GM21528 (cell line): ENCODE results near the gene CDK5RAP2.

Experiments used
- ATAC-seq: cut with Tn5 transposase; IDR thresholded peaks from one replicate; pipeline ENCODE4 v1.9.1; 2021; ENCODE audit warnings: mild to moderate bottlenecking, moderate library complexity; ENCODE audit not compliant: unreplicated experiment, low FRiP score

Gene CDK5RAP2

GRCh38 chr9:120412425-120412951 lies 167.5 kb downstream of the CDK5RAP2 start:
- ATAC-seq = no peak

GRCh38 chr9:120411862-120412424 lies 168.0 kb downstream of the CDK5RAP2 start:
- ATAC-seq = no peak

GRCh38 chr9:120410925-120411501 lies 169.0 kb downstream of the CDK5RAP2 start:
- ATAC-seq = no peak

GRCh38 chr9:120408680-120409258 lies 171.2 kb downstream of the CDK5RAP2 start:
- no peak for ATAC-seq

- no peak for ATAC-seq
These were observed 174.1 kb downstream of the CDK5RAP2 start for GRCh38 chr9:120405860-120406259.

- ATAC-seq = no peak
These were observed 174.8 kb downstream of the CDK5RAP2 start for GRCh38 chr9:120405134-120405533.

- no peak for ATAC-seq
These were observed 176.5 kb downstream of the CDK5RAP2 start for GRCh38 chr9:120403543-120403856.

GRCh38 chr9:120402741-120403542 lies 177.0 kb downstream of the CDK5RAP2 start:
- ATAC-seq = no peak

- ATAC-seq = no peak
These were observed 180.0 kb downstream of the CDK5RAP2 start for GRCh38 chr9:120399940-120400339.

- ATAC-seq = no peak
These were observed 181.7 kb downstream of the CDK5RAP2 start for GRCh38 chr9:120398286-120398685.

GRCh38 chr9:120397453-120397852 lies 182.5 kb downstream of the CDK5RAP2 start:
- ATAC-seq = no peak

GRCh38 chr9:120396931-120397330 lies 183.0 kb downstream of the CDK5RAP2 start:
- ATAC-seq = no peak

- ATAC-seq = no peak
These were observed 183.5 kb downstream of the CDK5RAP2 start for GRCh38 chr9:120396418-120396817.

- no peak for ATAC-seq
These were observed 184.6 kb downstream of the CDK5RAP2 start for GRCh38 chr9:120395376-120395775.

- ATAC-seq = no peak
These were observed 185.8 kb downstream of the CDK5RAP2 start for GRCh38 chr9:120394058-120394669.

- ATAC-seq = no peak
These were observed 186.4 kb downstream of the CDK5RAP2 start for GRCh38 chr9:120393386-120394057.

GRCh38 chr9:120392711-120393110 lies 187.3 kb downstream of the CDK5RAP2 start:
- no peak for ATAC-seq

- no peak for ATAC-seq
These were observed 187.7 kb downstream of the CDK5RAP2 start for GRCh38 chr9:120392245-120392644.

GRCh38 chr9:120391691-120392090 lies 188.3 kb downstream of the CDK5RAP2 start:
- no peak for ATAC-seq

- ATAC-seq = no peak
These were observed 189.3 kb downstream of the CDK5RAP2 start for GRCh38 chr9:120390637-120391190.
